T-helper 2 cell (primary cell): Measurements from ENCODE around the gene TEX35.

Experiments
- DNase-seq, 5 experiments: peaks; one replicate each; pipeline versions ENCODE4 v3.0.0 to v3.0.0-alpha.2; 2012 to 2022

The TEX35 gene

DNA sequence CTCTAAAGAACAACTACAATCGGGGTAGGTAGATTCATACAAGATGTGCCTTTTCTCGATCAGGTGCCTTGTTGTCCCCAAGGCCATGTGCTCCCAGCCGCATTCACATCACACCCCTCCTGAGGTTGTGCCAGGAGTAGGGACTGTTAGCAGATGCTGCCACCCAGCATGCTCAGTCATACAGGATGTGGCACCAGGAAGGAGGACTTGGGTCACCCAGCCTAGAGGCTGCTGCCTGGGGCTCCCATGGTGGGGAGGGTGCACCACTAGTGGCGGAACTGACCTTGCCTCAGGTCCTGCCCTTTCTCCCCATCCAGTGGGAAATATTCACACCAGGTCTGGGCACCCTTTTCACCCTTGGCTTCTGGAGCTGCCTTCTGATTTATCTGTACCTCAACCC lies 8.3 kb downstream of the TEX35 start:
- DNase-seq: no peak

DNA sequence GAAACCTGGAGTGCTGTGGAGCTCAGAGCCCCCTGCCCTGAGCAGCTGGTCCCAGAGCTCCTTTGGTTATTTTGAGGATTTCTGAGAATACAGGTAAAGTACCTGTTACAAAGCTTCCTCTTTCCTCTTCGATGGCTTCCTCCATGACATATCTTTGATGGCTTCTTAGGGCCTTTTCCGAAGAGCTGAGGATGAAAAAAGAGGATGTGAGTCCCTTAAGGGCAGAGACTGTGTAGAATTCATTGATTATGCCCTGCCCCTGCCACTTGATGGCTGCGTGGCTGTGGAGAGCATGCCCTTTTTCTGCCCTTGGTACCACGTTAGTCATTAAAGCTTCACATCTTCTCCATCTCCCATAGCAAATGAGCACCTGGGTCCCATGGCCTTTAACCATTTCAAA lies 14.2 kb downstream of the TEX35 start:
- DNase-seq: no peak

- no peak for DNase-seq
Observed at GRCh38 chr1:178528228-178528952, 15.5 kb downstream of the TEX35 start.

DNA sequence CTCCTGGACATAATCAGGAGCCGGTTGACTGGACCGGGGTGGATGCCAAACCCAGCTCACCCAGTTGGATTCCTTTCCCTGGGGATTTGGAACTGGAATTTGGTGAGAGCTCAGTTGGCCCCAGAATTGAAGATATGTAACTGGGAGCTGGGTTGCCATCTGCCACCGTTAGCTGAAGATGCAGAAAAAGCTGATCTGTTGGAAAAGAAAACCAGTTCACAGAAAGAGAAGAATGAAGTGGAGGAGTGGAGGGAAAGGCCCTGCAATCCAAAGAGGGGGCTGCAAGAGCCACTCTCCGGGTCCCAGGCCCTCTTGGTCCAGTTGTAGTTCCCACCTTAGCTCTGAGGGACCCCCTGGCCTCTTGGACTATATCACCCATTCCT lies 16.0 kb downstream of the TEX35 start:
- DNase-seq: no peak

DNA sequence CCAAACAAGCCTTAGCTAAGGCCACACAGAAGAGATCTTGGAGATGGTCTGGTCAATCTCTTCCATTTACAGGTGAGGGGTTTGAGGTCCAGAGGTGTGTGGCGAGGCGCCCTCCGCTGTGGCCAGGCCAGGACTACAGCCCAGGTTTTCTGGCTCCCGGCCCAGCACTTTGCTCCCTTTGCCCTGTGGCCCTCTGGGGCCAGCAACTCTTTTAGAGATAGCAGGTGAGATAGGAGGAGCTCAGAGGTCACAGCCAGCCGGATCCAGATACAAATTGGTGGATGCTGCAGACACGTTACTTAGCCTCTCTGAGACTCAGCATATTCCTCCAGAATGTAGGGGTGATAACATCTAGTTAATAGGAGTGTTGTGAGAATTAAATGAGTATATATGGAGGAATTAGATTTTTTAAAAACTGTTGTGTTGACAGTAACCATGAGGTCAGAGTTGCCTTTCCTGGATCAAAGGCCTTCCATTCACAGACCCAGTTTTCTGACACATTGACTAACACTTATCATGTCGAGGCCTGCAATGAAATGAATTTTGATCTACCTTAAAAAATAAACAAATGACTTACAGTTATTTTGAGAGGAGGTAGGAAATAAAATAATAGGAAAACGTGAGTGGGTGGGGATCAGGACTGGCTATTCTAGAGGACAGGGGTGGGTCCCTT lies 16.6 kb downstream of the TEX35 start:
- DNase-seq: no peak

DNA sequence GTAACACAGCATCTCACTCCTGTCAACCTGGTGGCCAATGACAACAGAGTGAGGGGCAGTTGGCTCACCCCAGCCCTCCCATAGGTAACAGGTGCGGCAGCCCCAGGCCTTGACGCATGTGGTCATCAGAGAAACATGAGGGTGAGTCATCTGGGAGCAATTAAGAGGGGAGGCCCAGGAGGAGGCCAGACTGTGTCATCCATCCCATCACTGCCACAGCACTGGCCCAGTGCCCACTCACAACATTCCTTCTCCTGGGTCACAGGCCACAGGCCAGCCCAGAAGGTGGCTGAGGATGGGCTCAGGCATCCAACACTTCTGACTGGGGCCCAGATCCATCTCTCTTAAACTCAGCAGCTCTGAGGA lies 17.1 kb downstream of the TEX35 start:
- DNase-seq: no peak

DNA sequence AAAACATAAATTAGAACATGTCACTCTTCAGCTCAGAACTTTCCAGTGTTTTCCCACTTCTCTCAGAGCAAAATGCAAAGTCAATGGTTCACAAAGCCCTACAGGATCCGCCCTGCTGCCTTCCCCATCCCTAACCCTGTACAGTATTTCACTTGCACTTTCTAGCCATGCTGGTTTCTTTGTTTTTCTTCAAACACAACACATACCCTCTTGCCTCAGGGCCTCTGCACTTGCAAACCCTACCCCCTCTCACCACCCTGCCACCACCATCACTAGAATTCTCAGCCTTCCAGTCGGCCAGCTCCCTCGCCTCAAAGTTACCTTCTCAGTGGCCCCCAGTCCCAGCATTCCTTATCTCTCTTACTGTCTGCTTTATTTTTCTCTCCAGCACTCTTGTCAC lies 17.6 kb downstream of the TEX35 start:
- DNase-seq: no peak

- DNase-seq: no peak
Observed at GRCh38 chr1:178531887-178532286, 19.0 kb downstream of the TEX35 start.

GRCh38 chr1:178532392-178532791 lies 19.5 kb downstream of the TEX35 start:
- DNase-seq: peak; percentile 36 to 61 (median 55)

- no peak for DNase-seq
Observed at GRCh38 chr1:178533121-178533946, 20.4 kb downstream of the TEX35 start.

GRCh38 chr1:178534137-178534868 lies 21.4 kb downstream of the TEX35 start:
- DNase-seq: no peak

GRCh38 chr1:178536329-178536728 lies 23.4 kb downstream of the TEX35 start:
- DNase-seq: no peak

- DNase-seq: no peak
Observed at GRCh38 chr1:178536844-178537371, 24.0 kb downstream of the TEX35 start.

- DNase-seq: no peak
Observed at GRCh38 chr1:178537382-178538090, 24.6 kb downstream of the TEX35 start.

DNA sequence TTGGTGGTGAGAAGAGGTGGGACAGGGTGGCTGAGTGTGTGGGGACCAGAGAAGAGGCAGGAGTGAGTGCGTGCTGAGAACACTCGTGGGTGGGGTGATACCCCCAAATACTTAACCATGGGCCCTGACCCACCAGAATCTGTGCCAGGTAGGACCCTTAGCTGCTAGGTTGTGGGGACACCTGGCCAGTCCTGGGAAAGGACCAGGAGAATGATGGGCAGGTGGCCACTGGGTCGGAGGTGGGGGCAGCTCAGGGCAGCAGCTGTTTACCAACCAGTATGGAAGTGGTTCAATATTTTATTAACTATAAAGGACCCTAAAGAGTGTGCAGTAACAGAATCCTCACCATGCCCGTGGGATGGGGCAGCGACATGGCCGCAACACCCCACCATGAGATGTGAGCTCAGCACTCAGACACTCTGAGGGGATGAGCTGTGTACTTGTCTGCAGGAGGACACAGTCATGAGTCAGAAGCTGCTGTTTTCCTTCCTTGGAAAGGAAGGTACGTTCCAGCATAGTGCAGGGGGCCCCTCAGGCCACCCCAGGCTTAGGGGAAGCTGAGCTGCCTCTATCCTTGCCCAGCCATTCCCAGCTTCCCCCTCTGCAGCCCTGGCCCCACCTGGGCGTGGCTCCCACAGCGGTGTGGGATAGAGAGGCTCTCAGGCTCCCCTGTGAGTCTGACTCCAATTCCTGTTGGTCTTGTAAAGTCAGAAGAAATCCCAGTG lies 25.4 kb downstream of the TEX35 start:
- no peak for DNase-seq

DNA sequence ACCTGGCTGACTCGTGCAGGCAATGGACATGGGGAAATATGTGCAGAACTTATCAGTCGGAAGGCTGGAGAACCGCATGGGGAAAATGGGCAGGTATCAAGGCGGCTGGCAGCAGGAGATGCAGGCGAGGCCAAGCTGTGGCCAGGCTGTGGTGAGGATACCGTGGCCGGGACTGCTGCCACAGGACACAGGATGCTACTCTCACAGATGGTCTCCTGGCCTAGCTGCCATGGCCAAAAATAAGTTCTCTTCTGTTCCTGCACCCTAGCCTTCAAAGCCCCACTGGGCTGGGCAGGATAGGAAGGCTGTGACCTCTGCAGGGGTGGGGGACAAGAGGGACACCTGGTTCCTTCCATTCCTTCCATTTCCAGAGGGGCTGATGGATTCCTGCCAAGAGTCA lies 26.4 kb downstream of the TEX35 start:
- no peak for DNase-seq

DNA sequence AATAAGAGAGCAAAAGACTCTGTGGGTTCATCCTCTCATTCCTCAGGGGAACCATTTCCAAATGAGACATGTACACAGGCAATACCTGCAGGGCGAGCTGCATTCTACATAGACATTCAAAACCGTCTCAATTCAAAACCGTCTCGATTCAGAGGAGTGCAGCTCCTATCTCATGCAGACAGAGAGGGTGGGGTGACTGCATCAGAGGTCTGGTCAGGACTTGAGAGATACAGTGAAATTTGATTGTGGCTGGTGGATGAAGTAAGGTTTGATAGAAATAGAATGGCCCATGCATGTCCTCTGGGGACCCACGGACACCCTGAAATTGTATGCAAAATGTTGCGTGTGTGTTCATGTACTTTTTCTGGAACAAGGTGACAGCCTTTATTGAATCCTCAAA lies 27.3 kb downstream of the TEX35 start:
- DNase-seq: no peak

- DNase-seq: no peak
Observed at GRCh38 chr1:178540646-178541045, 27.7 kb downstream of the TEX35 start.

- no peak for DNase-seq
Observed at GRCh38 chr1:178541379-178541778, 28.5 kb downstream of the TEX35 start.

DNA sequence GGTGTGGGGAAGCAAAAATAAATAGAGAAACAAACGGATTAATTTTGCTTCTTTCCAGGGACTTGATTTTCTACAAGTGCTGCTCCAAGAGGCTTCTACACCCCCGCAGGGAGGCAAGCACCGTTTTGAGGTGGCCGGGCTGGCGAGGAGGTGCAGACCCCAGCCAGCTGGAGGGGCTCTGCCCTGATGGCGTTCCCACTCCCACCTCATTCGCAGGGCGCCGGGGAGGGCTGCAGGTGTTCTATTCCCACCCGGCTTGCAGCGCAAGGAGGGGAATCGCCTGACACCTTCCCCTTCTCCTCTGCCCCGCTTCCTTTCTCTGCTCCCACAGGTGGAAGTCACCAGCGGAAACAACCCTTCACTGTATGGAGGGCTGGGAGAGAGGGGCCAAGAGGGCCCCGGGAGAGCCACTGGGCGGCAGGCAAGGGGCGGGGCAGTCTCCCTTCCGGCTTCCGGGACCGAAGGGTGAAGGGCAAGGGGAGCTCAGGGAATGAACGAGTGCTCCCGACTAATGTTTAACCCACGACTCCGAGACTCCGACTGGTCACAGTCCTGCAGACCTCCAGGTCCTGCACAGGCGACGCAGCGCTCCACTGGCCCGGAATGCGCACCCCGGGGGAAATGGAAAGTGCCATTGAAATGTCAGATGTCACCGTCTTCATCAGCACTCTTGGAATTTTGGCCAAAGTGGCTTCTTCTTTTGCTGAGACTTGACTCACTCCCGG lies 29.1 kb downstream of the TEX35 start:
- DNase-seq: peak in 2 of 5 experiments; percentile 10 to 44
